ENCODE results near the gene RGS7. TPM values are rescaled to one million over a fixed set of nuclear protein-coding genes. Genes with fewer than 3 reads are reported as not detected.

The RGS7 gene
- total and polyA plus RNA-seq, 10 of the 15 experiments (the other 5 are each of a cell fraction or from before 2014, with no cell fraction given), result not detected

- TF ChIP-seq, protein P1, sequence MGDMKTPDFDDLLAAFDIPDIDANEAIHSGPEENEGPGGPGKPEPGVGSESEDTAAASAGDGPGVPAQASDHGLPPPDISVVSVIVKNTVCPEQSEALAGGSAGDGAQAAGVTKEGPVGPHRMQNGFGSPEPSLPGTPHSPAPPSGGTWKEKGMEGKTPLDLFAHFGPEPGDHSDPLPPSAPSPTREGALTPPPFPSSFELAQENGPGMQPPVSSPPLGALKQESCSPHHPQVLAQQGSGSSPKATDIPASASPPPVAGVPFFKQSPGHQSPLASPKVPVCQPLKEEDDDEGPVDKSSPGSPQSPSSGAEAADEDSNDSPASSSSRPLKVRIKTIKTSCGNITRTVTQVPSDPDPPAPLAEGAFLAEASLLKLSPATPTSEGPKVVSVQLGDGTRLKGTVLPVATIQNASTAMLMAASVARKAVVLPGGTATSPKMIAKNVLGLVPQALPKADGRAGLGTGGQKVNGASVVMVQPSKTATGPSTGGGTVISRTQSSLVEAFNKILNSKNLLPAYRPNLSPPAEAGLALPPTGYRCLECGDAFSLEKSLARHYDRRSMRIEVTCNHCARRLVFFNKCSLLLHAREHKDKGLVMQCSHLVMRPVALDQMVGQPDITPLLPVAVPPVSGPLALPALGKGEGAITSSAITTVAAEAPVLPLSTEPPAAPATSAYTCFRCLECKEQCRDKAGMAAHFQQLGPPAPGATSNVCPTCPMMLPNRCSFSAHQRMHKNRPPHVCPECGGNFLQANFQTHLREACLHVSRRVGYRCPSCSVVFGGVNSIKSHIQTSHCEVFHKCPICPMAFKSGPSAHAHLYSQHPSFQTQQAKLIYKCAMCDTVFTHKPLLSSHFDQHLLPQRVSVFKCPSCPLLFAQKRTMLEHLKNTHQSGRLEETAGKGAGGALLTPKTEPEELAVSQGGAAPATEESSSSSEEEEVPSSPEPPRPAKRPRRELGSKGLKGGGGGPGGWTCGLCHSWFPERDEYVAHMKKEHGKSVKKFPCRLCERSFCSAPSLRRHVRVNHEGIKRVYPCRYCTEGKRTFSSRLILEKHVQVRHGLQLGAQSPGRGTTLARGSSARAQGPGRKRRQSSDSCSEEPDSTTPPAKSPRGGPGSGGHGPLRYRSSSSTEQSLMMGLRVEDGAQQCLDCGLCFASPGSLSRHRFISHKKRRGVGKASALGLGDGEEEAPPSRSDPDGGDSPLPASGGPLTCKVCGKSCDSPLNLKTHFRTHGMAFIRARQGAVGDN (IDR thresholded peaks at IDR 0.05), result no peak
- no peak for TF ChIP-seq PAX8 (IDR thresholded peaks at IDR 0.05)
These were observed 414.1 kb downstream of the RGS7 start (continued) for GRCh38 chr1:240942901-240943300.

- H3K9me3 ChIP-seq (replicated peaks; ENCODE audit: control insufficient read depth, insufficient read depth, low read length), result no peaks in the 10 kb centered on the region; the same call in 2 of the 3 replicates
- no peak overlapping the region for H3K4me2 ChIP-seq (ENCODE audit: control insufficient read depth, insufficient read depth)
- ChIA-PET POLR2A (no interaction called here), SMC1A (ENCODE audit: uncharacterized antibody, unreplicated experiment) (no interaction called here), RAD21 (ENCODE audit: unreplicated experiment) (no interaction called here), CTCF (interaction anchor here (1.9 kb wide), 1 partner anchor 210 kb away, joined by 6 read pairs; no protein-coding TSS in a partner anchor)
- TF ChIP-seq ESRRA (IDR thresholded peaks at IDR 0.05; ENCODE audit: low read length) (no peak), WRNIP1 (IDR thresholded peaks at IDR 0.05; ENCODE audit: borderline replicate concordance, low read depth, low read length) (no peak), ASH2L (IDR thresholded peaks at IDR 0.05; ENCODE audit: borderline replicate concordance, low read depth) (no peak), CHD1 (IDR thresholded peaks at IDR 0.05; ENCODE audit: low read depth, low read length) (no peak), CBFB (IDR thresholded peaks at IDR 0.05; ENCODE audit: low read depth) (no peak), STAT3 (IDR thresholded peaks at IDR 0.05; ENCODE audit: low read depth, low read length) (no peak), JUND (IDR thresholded peaks at IDR 0.05; ENCODE audit: low read depth, low read length) (no peak), TCF7 (IDR thresholded peaks at IDR 0.05; ENCODE audit: borderline replicate concordance) (no peak)
- no peak overlapping the region for H3K27ac ChIP-seq (ENCODE audit: control insufficient read depth, insufficient read depth)
- no peaks in the 10 kb centered on the region for H3K4me1 ChIP-seq (ENCODE audit: control insufficient read depth, insufficient read depth, low read length)
- H3K27me3 ChIP-seq (replicated peaks in 1 of 2; ENCODE audit: control insufficient read depth in 2 of 2, insufficient read depth in 2 of 2, low read length in 1 of 2), result no peaks in the 10 kb centered on the region
- BruUV-seq (replicated peaks), result no TSS peak
- FAIRE-seq (no peak), DNase-seq (ENCODE audit: low read depth, low spot score) (no peak), ATAC-seq (no peak)
- WGBS (ENCODE audit: insufficient coverage, insufficient replicate concordance, low lambda C conversion rate, missing lambda C conversion rate), result 40% methylated on average over 12 of the region's 12 CpGs
- no peak overlapping the region for H3K9ac ChIP-seq (ENCODE audit: control insufficient read depth, insufficient read depth, low read length)
- no peaks in the 10 kb centered on the region for H4K20me1 ChIP-seq (ENCODE audit: control insufficient read depth, insufficient read depth)
- H3K79me2 ChIP-seq (ENCODE audit: control insufficient read depth, insufficient read depth, low read length), result no peaks in the 10 kb centered on the region
- in situ Hi-C loops (cut with MboI) (no loop called here), intact Hi-C loops (cut with micrococcal nuclease; ENCODE audit: unreplicated experiment) (no loop called here)
- no peaks in the 10 kb centered on the region for H3K36me3 ChIP-seq (ENCODE audit: control insufficient read depth in 2 of 2, insufficient read depth in 2 of 2, low read length in 1 of 2)
- no peak overlapping the region for H3K4me3 ChIP-seq
- H2AFZ ChIP-seq (ENCODE audit: control insufficient read depth, low read depth, low read length), result no peak overlapping the region
These were observed 415.2 kb downstream of the RGS7 start for GRCh38 chr1:240941701-240942370.

Data from GM12878 (cell line).